ENCODE data around the gene AGGF1.

AGGF1 gene

GRCh38 chr5:77010243-77010642 lies 20.0 kb upstream of the AGGF1 start:
- TF ChIP-seq CTCF (conservative IDR thresholded peaks at IDR 0.05; ENCODE audit: control insufficient read depth, insufficient read depth, low read depth, low read length) = no peak
- DNase-seq (ENCODE audit: low read depth) = no peak
- H3K4me3 ChIP-seq (ENCODE audit: control insufficient read depth, low read depth, low read length) = no peak overlapping the region

DNA sequence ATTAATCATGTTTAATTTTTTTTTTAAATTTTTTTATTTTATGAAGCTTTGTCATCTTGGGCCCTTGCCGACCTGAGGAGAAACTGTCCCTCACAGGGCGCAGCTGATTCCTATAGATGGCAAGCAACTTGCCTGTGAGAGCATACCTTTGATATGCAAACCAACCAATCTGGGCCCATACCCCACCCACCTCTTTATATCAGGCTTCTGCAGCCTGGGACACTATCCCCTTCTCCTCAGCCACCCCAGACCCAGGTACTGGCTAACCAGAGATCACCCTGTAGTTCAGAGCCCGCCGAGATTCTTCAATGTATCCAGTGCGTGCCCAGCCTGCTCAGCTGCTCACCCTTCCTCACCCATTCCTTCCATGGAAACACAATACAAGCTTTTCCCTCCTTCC lies 18.7 kb upstream of the AGGF1 start:
- no peak for DNase-seq (ENCODE audit: low read depth)
- H3K4me3 ChIP-seq (ENCODE audit: control insufficient read depth, low read depth, low read length) = no peak overlapping the region
- no peak for TF ChIP-seq CTCF (conservative IDR thresholded peaks at IDR 0.05; ENCODE audit: control insufficient read depth, insufficient read depth, low read depth, low read length)

DNA sequence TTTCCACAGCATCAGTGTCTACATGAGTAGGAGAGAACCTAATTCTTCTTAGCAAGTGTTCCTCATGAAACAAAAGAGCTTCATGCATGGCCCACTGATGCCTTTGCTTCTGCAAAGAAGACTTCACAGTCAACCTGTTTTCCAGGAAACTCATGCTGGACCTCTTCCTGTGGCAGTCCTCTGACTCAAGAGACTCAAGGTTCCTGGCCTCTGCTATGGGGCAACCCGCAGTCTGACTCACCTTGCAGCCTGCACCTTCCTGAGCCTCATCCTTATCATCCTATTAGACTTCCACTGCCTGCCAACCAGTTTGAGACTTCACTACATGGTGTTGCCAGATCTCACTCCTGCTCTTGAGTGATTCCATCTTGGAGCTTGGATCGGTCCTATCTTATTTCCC lies 17.6 kb upstream of the AGGF1 start:
- peak; percentile 10 for DNase-seq (ENCODE audit: low read depth)
- TF ChIP-seq CTCF (conservative IDR thresholded peaks at IDR 0.05; ENCODE audit: control insufficient read depth, insufficient read depth, low read depth, low read length) = no peak
- H3K4me3 ChIP-seq (ENCODE audit: control insufficient read depth, low read depth, low read length) = no peak overlapping the region

DNA sequence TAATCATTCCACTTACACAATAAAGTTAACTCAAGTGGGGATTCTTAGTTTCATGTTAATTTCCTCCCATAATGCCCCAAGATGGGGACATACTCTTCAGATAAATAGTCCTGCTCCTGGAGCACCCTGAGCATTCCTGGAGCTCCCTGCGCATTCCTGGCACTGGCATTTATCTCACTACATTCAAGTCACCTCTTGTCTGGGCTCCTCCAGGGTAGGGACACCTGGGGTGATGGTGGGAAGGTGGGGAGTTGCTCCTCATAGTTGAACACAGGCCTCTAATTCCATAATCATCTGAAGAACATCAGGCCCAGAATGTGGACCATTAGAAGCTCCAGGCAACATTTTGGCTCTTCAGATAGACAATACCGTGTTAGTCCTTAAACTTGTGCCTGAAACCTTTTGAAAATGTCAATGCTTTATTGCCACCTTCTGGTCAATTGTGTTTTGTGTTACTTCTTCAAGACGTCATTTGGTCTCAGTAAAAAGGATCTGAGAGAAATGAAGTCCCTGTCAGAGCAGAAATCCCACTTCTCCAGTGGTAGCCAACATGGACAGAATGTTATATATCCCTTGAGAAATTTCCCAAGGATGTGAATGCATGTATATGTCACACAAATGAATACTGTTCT lies 14.2 kb upstream of the AGGF1 start:
- peak; percentile 73 for DNase-seq (ENCODE audit: low read depth)
- H3K4me3 ChIP-seq (ENCODE audit: control insufficient read depth, low read depth, low read length) = no peak overlapping the region
- TF ChIP-seq CTCF (conservative IDR thresholded peaks at IDR 0.05; ENCODE audit: control insufficient read depth, insufficient read depth, low read depth, low read length) = peak; percentile 32

- no peak for TF ChIP-seq CTCF (conservative IDR thresholded peaks at IDR 0.05; ENCODE audit: control insufficient read depth, insufficient read depth, low read depth, low read length)
- DNase-seq (ENCODE audit: low read depth) = no peak
- no peak overlapping the region for H3K4me3 ChIP-seq (ENCODE audit: control insufficient read depth, low read depth, low read length)
Measured at GRCh38 chr5:77016962-77017361, 13.2 kb upstream of the AGGF1 start.

GRCh38 chr5:77017668-77018067 lies 12.5 kb upstream of the AGGF1 start:
- no peak for DNase-seq (ENCODE audit: low read depth)
- no peak overlapping the region for H3K4me3 ChIP-seq (ENCODE audit: control insufficient read depth, low read depth, low read length)
- no peak for TF ChIP-seq CTCF (conservative IDR thresholded peaks at IDR 0.05; ENCODE audit: control insufficient read depth, insufficient read depth, low read depth, low read length)
